ENCODE data around the gene BBS2. TPM values are rescaled to one million over a fixed set of nuclear protein-coding genes. Genes with fewer than 3 reads are reported as not detected.

Gene BBS2
- total and polyA plus RNA-seq, 4 donors, result 7.1 to 13.8 (median 11.1) TPM

- 95% methylated on average over 2 of the region's 2 CpGs for WGBS
- H3K9ac ChIP-seq (ENCODE audit: low read depth in 1 of 2, low read length in 2 of 2), result no peak overlapping the region
- peaks cover 3 to 46% (median 30%) of the 10 kb centered on the region in 4 donors for H3K36me3 ChIP-seq (ENCODE audit: control insufficient read depth in 4 of 4, insufficient read depth in 3 of 4, low read depth in 1 of 4, low read length in 3 of 4)
- no peaks in the 10 kb centered on the region for H3K9me3 ChIP-seq (ENCODE audit: control insufficient read depth in 4 of 4, low read length in 3 of 4)
- TF ChIP-seq, protein P1, sequence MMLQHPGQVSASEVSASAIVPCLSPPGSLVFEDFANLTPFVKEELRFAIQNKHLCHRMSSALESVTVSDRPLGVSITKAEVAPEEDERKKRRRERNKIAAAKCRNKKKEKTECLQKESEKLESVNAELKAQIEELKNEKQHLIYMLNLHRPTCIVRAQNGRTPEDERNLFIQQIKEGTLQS (IDR thresholded peaks at IDR 0.05), result no peak
- TF ChIP-seq, protein P2, sequence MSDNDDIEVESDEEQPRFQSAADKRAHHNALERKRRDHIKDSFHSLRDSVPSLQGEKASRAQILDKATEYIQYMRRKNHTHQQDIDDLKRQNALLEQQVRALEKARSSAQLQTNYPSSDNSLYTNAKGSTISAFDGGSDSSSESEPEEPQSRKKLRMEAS (IDR thresholded peaks at IDR 0.05), result no peak
- TF ChIP-seq, protein P3, sequence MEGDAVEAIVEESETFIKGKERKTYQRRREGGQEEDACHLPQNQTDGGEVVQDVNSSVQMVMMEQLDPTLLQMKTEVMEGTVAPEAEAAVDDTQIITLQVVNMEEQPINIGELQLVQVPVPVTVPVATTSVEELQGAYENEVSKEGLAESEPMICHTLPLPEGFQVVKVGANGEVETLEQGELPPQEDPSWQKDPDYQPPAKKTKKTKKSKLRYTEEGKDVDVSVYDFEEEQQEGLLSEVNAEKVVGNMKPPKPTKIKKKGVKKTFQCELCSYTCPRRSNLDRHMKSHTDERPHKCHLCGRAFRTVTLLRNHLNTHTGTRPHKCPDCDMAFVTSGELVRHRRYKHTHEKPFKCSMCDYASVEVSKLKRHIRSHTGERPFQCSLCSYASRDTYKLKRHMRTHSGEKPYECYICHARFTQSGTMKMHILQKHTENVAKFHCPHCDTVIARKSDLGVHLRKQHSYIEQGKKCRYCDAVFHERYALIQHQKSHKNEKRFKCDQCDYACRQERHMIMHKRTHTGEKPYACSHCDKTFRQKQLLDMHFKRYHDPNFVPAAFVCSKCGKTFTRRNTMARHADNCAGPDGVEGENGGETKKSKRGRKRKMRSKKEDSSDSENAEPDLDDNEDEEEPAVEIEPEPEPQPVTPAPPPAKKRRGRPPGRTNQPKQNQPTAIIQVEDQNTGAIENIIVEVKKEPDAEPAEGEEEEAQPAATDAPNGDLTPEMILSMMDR (IDR thresholded peaks at IDR 0.05; ENCODE audit: low read depth, low read length, missing input control), result no peak
- TF ChIP-seq RXRA (IDR thresholded peaks at IDR 0.05) (no peak), FOXA2 (IDR thresholded peaks at IDR 0.05) (no peak), FOXA1 (IDR thresholded peaks at IDR 0.05) (no peak), JUND (IDR thresholded peaks at IDR 0.05) (no peak), ZBTB33 (IDR thresholded peaks at IDR 0.05) (no peak), SP1 (IDR thresholded peaks at IDR 0.05) (no peak), TAF1 (conservative IDR thresholded peaks at IDR 0.05) (no peak), GABPA (IDR thresholded peaks at IDR 0.05 in 1 of 2, conservative IDR thresholded peaks at IDR 0.05 in 1 of 2) (no peak), HNF4A (conservative IDR thresholded peaks at IDR 0.05) (no peak), NR2F2 (IDR thresholded peaks at IDR 0.05) (no peak), HNF4G (IDR thresholded peaks at IDR 0.05) (no peak), RAD21 (IDR thresholded peaks at IDR 0.05) (no peak), EGR1 (IDR thresholded peaks at IDR 0.05; ENCODE audit: low read depth in 2 of 2) (no peak)
- TF ChIP-seq, protein P4, sequence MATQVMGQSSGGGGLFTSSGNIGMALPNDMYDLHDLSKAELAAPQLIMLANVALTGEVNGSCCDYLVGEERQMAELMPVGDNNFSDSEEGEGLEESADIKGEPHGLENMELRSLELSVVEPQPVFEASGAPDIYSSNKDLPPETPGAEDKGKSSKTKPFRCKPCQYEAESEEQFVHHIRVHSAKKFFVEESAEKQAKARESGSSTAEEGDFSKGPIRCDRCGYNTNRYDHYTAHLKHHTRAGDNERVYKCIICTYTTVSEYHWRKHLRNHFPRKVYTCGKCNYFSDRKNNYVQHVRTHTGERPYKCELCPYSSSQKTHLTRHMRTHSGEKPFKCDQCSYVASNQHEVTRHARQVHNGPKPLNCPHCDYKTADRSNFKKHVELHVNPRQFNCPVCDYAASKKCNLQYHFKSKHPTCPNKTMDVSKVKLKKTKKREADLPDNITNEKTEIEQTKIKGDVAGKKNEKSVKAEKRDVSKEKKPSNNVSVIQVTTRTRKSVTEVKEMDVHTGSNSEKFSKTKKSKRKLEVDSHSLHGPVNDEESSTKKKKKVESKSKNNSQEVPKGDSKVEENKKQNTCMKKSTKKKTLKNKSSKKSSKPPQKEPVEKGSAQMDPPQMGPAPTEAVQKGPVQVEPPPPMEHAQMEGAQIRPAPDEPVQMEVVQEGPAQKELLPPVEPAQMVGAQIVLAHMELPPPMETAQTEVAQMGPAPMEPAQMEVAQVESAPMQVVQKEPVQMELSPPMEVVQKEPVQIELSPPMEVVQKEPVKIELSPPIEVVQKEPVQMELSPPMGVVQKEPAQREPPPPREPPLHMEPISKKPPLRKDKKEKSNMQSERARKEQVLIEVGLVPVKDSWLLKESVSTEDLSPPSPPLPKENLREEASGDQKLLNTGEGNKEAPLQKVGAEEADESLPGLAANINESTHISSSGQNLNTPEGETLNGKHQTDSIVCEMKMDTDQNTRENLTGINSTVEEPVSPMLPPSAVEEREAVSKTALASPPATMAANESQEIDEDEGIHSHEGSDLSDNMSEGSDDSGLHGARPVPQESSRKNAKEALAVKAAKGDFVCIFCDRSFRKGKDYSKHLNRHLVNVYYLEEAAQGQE (IDR thresholded peaks at IDR 0.05), result no peak
- no peaks in the 10 kb centered on the region for H3K4me1 ChIP-seq (ENCODE audit: control insufficient read depth in 4 of 4, insufficient read depth in 4 of 4, low read length in 3 of 4)
- no peaks in the 10 kb centered on the region for H3K27me3 ChIP-seq (ENCODE audit: control insufficient read depth in 4 of 4, insufficient read depth in 4 of 4, low read length in 3 of 4)
- no peak overlapping the region for H3K4me3 ChIP-seq (ENCODE audit: low read depth in 1 of 3, low read length in 3 of 3)
- no peak overlapping the region for H3K27ac ChIP-seq (ENCODE audit: low read depth in 1 of 2, low read length in 2 of 2)
- no peak for DNase-seq (ENCODE audit: low spot score)
Measured at GRCh38 chr16:56479469-56479868, 40.4 kb downstream of the BBS2 start.

Data from liver (tissue), 9 donors.